ENCODE results near the gene RERE.

GRCh38 chr1:8752921-8753713 is 64.3 kb downstream of the RERE start:
- TF ChIP-seq, protein P1, sequence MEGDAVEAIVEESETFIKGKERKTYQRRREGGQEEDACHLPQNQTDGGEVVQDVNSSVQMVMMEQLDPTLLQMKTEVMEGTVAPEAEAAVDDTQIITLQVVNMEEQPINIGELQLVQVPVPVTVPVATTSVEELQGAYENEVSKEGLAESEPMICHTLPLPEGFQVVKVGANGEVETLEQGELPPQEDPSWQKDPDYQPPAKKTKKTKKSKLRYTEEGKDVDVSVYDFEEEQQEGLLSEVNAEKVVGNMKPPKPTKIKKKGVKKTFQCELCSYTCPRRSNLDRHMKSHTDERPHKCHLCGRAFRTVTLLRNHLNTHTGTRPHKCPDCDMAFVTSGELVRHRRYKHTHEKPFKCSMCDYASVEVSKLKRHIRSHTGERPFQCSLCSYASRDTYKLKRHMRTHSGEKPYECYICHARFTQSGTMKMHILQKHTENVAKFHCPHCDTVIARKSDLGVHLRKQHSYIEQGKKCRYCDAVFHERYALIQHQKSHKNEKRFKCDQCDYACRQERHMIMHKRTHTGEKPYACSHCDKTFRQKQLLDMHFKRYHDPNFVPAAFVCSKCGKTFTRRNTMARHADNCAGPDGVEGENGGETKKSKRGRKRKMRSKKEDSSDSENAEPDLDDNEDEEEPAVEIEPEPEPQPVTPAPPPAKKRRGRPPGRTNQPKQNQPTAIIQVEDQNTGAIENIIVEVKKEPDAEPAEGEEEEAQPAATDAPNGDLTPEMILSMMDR (conservative IDR thresholded peaks at IDR 0.05; ENCODE audit: low read depth in 2 of 2) = no peak
- TF ChIP-seq, protein P2, sequence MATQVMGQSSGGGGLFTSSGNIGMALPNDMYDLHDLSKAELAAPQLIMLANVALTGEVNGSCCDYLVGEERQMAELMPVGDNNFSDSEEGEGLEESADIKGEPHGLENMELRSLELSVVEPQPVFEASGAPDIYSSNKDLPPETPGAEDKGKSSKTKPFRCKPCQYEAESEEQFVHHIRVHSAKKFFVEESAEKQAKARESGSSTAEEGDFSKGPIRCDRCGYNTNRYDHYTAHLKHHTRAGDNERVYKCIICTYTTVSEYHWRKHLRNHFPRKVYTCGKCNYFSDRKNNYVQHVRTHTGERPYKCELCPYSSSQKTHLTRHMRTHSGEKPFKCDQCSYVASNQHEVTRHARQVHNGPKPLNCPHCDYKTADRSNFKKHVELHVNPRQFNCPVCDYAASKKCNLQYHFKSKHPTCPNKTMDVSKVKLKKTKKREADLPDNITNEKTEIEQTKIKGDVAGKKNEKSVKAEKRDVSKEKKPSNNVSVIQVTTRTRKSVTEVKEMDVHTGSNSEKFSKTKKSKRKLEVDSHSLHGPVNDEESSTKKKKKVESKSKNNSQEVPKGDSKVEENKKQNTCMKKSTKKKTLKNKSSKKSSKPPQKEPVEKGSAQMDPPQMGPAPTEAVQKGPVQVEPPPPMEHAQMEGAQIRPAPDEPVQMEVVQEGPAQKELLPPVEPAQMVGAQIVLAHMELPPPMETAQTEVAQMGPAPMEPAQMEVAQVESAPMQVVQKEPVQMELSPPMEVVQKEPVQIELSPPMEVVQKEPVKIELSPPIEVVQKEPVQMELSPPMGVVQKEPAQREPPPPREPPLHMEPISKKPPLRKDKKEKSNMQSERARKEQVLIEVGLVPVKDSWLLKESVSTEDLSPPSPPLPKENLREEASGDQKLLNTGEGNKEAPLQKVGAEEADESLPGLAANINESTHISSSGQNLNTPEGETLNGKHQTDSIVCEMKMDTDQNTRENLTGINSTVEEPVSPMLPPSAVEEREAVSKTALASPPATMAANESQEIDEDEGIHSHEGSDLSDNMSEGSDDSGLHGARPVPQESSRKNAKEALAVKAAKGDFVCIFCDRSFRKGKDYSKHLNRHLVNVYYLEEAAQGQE (IDR thresholded peaks at IDR 0.05; ENCODE audit: unreplicated experiment) = no peak
- no peak for TF ChIP-seq JUNB (IDR thresholded peaks at IDR 0.05; ENCODE audit: unreplicated experiment)
- TF ChIP-seq EZH2 (IDR thresholded peaks at IDR 0.05; ENCODE audit: low read depth, unreplicated experiment) = no peak
